Activated CD4-positive, alpha-beta T cell treated with anti-CD3 and anti-CD28 coated beads, Interleukin-2, Interleukin-6, amounts not matched to agents 100 ng/mL and 50 ng/mL, durations not matched to agents 16 hours and 8 hours (primary cell): ENCODE measurements around the gene CTSH.

Experiments used
- DNase-seq: peaks from one replicate; pipeline ENCODE4 v3.0.0-alpha.2; 2020

The CTSH gene

GRCh38 chr15:78977591-78978347, 32.9 kb upstream of the CTSH start:
- DNase-seq: no peak

GRCh38 chr15:78977091-78977571, 32.3 kb upstream of the CTSH start:
- DNase-seq: peak; percentile 26

- no peak for DNase-seq
These were observed 31.8 kb upstream of the CTSH start for GRCh38 chr15:78976691-78977090.

- DNase-seq: no peak
These were observed 29.5 kb upstream of the CTSH start for GRCh38 chr15:78974272-78974918.

GRCh38 chr15:78969687-78970349, 25.0 kb upstream of the CTSH start:
- DNase-seq: no peak

GRCh38 chr15:78968539-78969271, 23.9 kb upstream of the CTSH start:
- no peak for DNase-seq

- DNase-seq: no peak
These were observed 23.3 kb upstream of the CTSH start for GRCh38 chr15:78968114-78968513.

GRCh38 chr15:78960308-78960707, 15.5 kb upstream of the CTSH start:
- no peak for DNase-seq

GRCh38 chr15:78959360-78959759, 14.5 kb upstream of the CTSH start:
- DNase-seq: no peak

- DNase-seq: no peak
These were observed 12.7 kb upstream of the CTSH start for GRCh38 chr15:78957416-78958093.

GRCh38 chr15:78956937-78957336, 12.1 kb upstream of the CTSH start:
- no peak for DNase-seq

- DNase-seq: no peak
These were observed 10.5 kb upstream of the CTSH start for GRCh38 chr15:78955355-78955754.

- DNase-seq: no peak
These were observed 7.0 kb upstream of the CTSH start for GRCh38 chr15:78951841-78952238.

- peak; percentile 17 for DNase-seq
These were observed 6.3 kb upstream of the CTSH start for GRCh38 chr15:78950902-78951840.

GRCh38 chr15:78950343-78950742, 5.5 kb upstream of the CTSH start:
- DNase-seq: no peak

- no peak for DNase-seq
These were observed 4.6 kb upstream of the CTSH start for GRCh38 chr15:78949461-78949860.

GRCh38 chr15:78947506-78947905, 2.7 kb upstream of the CTSH start:
- no peak for DNase-seq

- DNase-seq: no peak
These were observed 1.6 kb upstream of the CTSH start for GRCh38 chr15:78946493-78946892.

- DNase-seq: peak; percentile 8
These were observed 632 bp downstream of the CTSH start for GRCh38 chr15:78944202-78944625.

GRCh38 chr15:78943692-78944091, 1.2 kb downstream of the CTSH start:
- no peak for DNase-seq

- DNase-seq: no peak
These were observed 2.1 kb downstream of the CTSH start for GRCh38 chr15:78942741-78943140.
